NCI-H2227 (cell line): Measurements from ENCODE around the gene SCRG1.

Experiments used
- DNase-seq: peaks from one replicate; lab custom pipeline; 2025; ENCODE audit not compliant: unreplicated experiment; lab: John Stamatoyannopoulos, UW

Gene SCRG1

GRCh38 chr4:173411106-173411693 is 12.3 kb upstream of the SCRG1 start:
- DNase-seq: no peak

GRCh38 chr4:173410079-173410478 is 11.2 kb upstream of the SCRG1 start:
- DNase-seq: no peak

- DNase-seq: no peak
These were observed 7.1 kb upstream of the SCRG1 start for GRCh38 chr4:173405840-173406606.

- DNase-seq: no peak
These were observed 5.5 kb upstream of the SCRG1 start for GRCh38 chr4:173404296-173404865.

- no peak for DNase-seq
These were observed 4.1 kb upstream of the SCRG1 start for GRCh38 chr4:173403051-173403450.

GRCh38 chr4:173401063-173401462 is 2.1 kb upstream of the SCRG1 start:
- DNase-seq: no peak

GRCh38 chr4:173398220-173398619 is 696 bp downstream of the SCRG1 start:
- no peak for DNase-seq

- no peak for DNase-seq
These were observed 1.3 kb downstream of the SCRG1 start for GRCh38 chr4:173397604-173398003.

- DNase-seq: no peak
These were observed 7.2 kb downstream of the SCRG1 start for GRCh38 chr4:173391701-173392100.

GRCh38 chr4:173386751-173387150 is 12.2 kb downstream of the SCRG1 start:
- DNase-seq: no peak

GRCh38 chr4:173382349-173382748 is 16.6 kb downstream of the SCRG1 start:
- no peak for DNase-seq

GRCh38 chr4:173381610-173382009 is 17.3 kb downstream of the SCRG1 start:
- no peak for DNase-seq

GRCh38 chr4:173380987-173381386 is 17.9 kb downstream of the SCRG1 start:
- no peak for DNase-seq

- no peak for DNase-seq
These were observed 19.0 kb downstream of the SCRG1 start for GRCh38 chr4:173379929-173380328.

GRCh38 chr4:173374588-173374987 is 24.3 kb downstream of the SCRG1 start:
- DNase-seq: no peak

GRCh38 chr4:173371292-173372192 is 27.4 kb downstream of the SCRG1 start:
- DNase-seq: peak; percentile 42

- peak; percentile 95 for DNase-seq
These were observed 28.2 kb downstream of the SCRG1 start, which contains the start of gene SAP30 for GRCh38 chr4:173370477-173371291. Gene SAP30 (plus strand): TSS chr4:173370954. CDS start chr4:173371183, 229 bp downstream.

- DNase-seq: peak; percentile 35
These were observed 28.8 kb downstream of the SCRG1 start for GRCh38 chr4:173370130-173370476.

GRCh38 chr4:173367946-173368345 is 31.0 kb downstream of the SCRG1 start:
- DNase-seq: no peak

GRCh38 chr4:173367285-173367684 is 31.6 kb downstream of the SCRG1 start:
- DNase-seq: no peak
